GM18867 (cell line): ENCODE results near the gene ATF2.
"Not testable (repeated sequence)": the region's sequence is repeated elsewhere in the genome, so short reads cannot be mapped to it uniquely, and the experiment has no call there.

Source experiments
- ATAC-seq: cut with Tn5 transposase; IDR thresholded peaks from one replicate; pipeline ENCODE4 v1.9.1; 2021; ENCODE audit warnings: mild to moderate bottlenecking, moderate library complexity; ENCODE audit not compliant: unreplicated experiment

ATF2 gene

GRCh38 chr2:175167076-175167791 is 769 bp downstream of the ATF2 start:
- ATAC-seq: peak; percentile 3

GRCh38 chr2:175166216-175166824 is 1.7 kb downstream of the ATF2 start:
- ATAC-seq: no peak

- no peak for ATAC-seq
These were observed 3.8 kb downstream of the ATF2 start for GRCh38 chr2:175164235-175164634.

GRCh38 chr2:175158894-175159293 is 9.1 kb downstream of the ATF2 start:
- ATAC-seq: no peak

- ATAC-seq: no peak
These were observed 11.5 kb downstream of the ATF2 start for GRCh38 chr2:175156534-175156933.

- ATAC-seq: peak; percentile 79
These were observed 13.3 kb downstream of the ATF2 start for GRCh38 chr2:175154661-175155082.

- peak; percentile 89 for ATAC-seq
These were observed 15.8 kb downstream of the ATF2 start for GRCh38 chr2:175152242-175152641.

GRCh38 chr2:175151791-175152190 is 16.2 kb downstream of the ATF2 start:
- ATAC-seq: no peak

- no peak for ATAC-seq
These were observed 20.8 kb downstream of the ATF2 start for GRCh38 chr2:175147186-175147585.

- ATAC-seq: no peak
These were observed 24.3 kb downstream of the ATF2 start for GRCh38 chr2:175143678-175144077.

- ATAC-seq: no peak
These were observed 24.8 kb downstream of the ATF2 start for GRCh38 chr2:175143191-175143590.

GRCh38 chr2:175140332-175140731 is 27.7 kb downstream of the ATF2 start:
- ATAC-seq: no peak

- ATAC-seq: no peak
These were observed 30.2 kb downstream of the ATF2 start for GRCh38 chr2:175137793-175138192.

GRCh38 chr2:175136334-175137215 is 31.4 kb downstream of the ATF2 start:
- peak; percentile 84 for ATAC-seq

- no peak for ATAC-seq
These were observed 32.1 kb downstream of the ATF2 start for GRCh38 chr2:175135862-175136261.

- ATAC-seq: no peak
These were observed 32.8 kb downstream of the ATF2 start for GRCh38 chr2:175135177-175135576.

GRCh38 chr2:175131252-175131651 is 36.8 kb downstream of the ATF2 start:
- ATAC-seq: no peak

GRCh38 chr2:175126661-175127060 is 41.3 kb downstream of the ATF2 start:
- ATAC-seq: no peak

- ATAC-seq: no peak
These were observed 44.7 kb downstream of the ATF2 start for GRCh38 chr2:175123254-175123653.

GRCh38 chr2:175111200-175111657 is 56.8 kb downstream of the ATF2 start:
- ATAC-seq: peak; percentile 80

- not testable (repeated sequence) for ATAC-seq
These were observed 59.9 kb downstream of the ATF2 start for GRCh38 chr2:175108091-175108490.
